Measurements from ENCODE around the gene CCDC88B.

- no peak for TF ChIP-seq NFIC (IDR thresholded peaks at IDR 0.05)
- TF ChIP-seq REST (IDR thresholded peaks at IDR 0.05; ENCODE audit: low read depth): no peak
- TF ChIP-seq YY1 (IDR thresholded peaks at IDR 0.05; ENCODE audit: low read depth): no peak
- TF ChIP-seq CREB1 (IDR thresholded peaks at IDR 0.05; ENCODE audit: low read depth): no peak
- TF ChIP-seq MAX (IDR thresholded peaks at IDR 0.05): no peak
- TF ChIP-seq TEAD4 (IDR thresholded peaks at IDR 0.05): no peak
- TF ChIP-seq USF1 (IDR thresholded peaks at IDR 0.05): no peak
- no peak for TF ChIP-seq EGR1 (IDR thresholded peaks at IDR 0.05)
- TF ChIP-seq ZBTB7A (IDR thresholded peaks at IDR 0.05; ENCODE audit: low read depth): no peak
- no peak for TF ChIP-seq TAF1 (IDR thresholded peaks at IDR 0.05; ENCODE audit: low read depth)
- no peak for TF ChIP-seq RAD21 (IDR thresholded peaks at IDR 0.05; ENCODE audit: low read depth)
- TF ChIP-seq EP300 (IDR thresholded peaks at IDR 0.05; ENCODE audit: borderline replicate concordance): no peak
- no peak for TF ChIP-seq CEBPB (IDR thresholded peaks at IDR 0.05)
- no peak for TF ChIP-seq FOXM1 (IDR thresholded peaks at IDR 0.05; ENCODE audit: borderline replicate concordance, low read depth)
These were observed 63.1 kb downstream of the CCDC88B start for GRCh38 chr11:64403106-64403505.

Measured in Ishikawa (cell line).